H9 (cell line): ENCODE data around the gene TMEM107. TPM values are rescaled to one million over a fixed set of nuclear protein-coding genes. Genes with fewer than 3 reads are reported as not detected.

ENCODE experiments used
- DNase-seq: peaks from one replicate; pipeline ENCODE4 v3.0.0-alpha.2; 2017
- H2AFZ ChIP-seq: one replicate; pipeline ENCODE4 v1.6.1; 2013; ENCODE audit warnings: mild to moderate bottlenecking, low read length, control low read depth, moderate library complexity
- H2AK5ac ChIP-seq: 2 replicates; pipeline ENCODE4 v1.6.1; 2013; ENCODE audit warnings: low read length, control low read depth, mixed read lengths; ENCODE audit not compliant: insufficient read length
- H2BK120ac ChIP-seq: one replicate; pipeline ENCODE4 v1.6.1; 2013; ENCODE audit warnings: low read depth, mild to moderate bottlenecking, low read length, control low read depth, inconsistent platforms; ENCODE audit not compliant: poor library complexity, severe bottlenecking
- H2BK12ac ChIP-seq: 2 replicates; pipeline ENCODE4 v1.6.1; 2013; ENCODE audit warnings: low read length, control low read depth, mixed read lengths, low read depth; ENCODE audit not compliant: insufficient read length
- H2BK15ac ChIP-seq: 2 replicates; pipeline ENCODE4 v1.6.1; 2013; ENCODE audit warnings: low read depth, low read length, control low read depth
- H2BK20ac ChIP-seq: one replicate; pipeline ENCODE4 v1.6.1; 2013; ENCODE audit warnings: low read depth, mild to moderate bottlenecking, low read length, control low read depth, inconsistent platforms; ENCODE audit not compliant: poor library complexity, severe bottlenecking
- H2BK5ac ChIP-seq: 2 replicates; pipeline ENCODE4 v1.6.1; 2013; ENCODE audit warnings: low read length, control low read depth, mixed read lengths; ENCODE audit not compliant: insufficient read length
- H3K14ac ChIP-seq: 2 replicates; pipeline ENCODE4 v1.6.1; 2013; ENCODE audit warnings: low read length, control low read depth; ENCODE audit not compliant: insufficient read depth
- H3K18ac ChIP-seq: 2 replicates; pipeline ENCODE4 v1.6.1; 2013; ENCODE audit warnings: low read depth, mild to moderate bottlenecking, mixed read lengths, low read length, control low read depth; ENCODE audit not compliant: insufficient read length
- H3K23ac ChIP-seq: 2 replicates; pipeline ENCODE4 v1.6.1; 2013; ENCODE audit warnings: low read length, control low read depth, mixed read lengths, low read depth; ENCODE audit not compliant: insufficient read length
- H3K23me2 ChIP-seq: 2 replicates; pipeline ENCODE4 v1.6.1; 2013; ENCODE audit warnings: low read depth, mild to moderate bottlenecking, mixed read lengths, low read length, control low read depth; ENCODE audit not compliant: insufficient read length, poor library complexity, severe bottlenecking
- H3K27ac ChIP-seq: 2 replicates; pipeline ENCODE4 v1.5.1; 2013; ENCODE audit warnings: low read length, control low read depth, mixed read lengths, low read depth; ENCODE audit not compliant: insufficient read length
- H3K27me3 ChIP-seq: 2 replicates; pipeline ENCODE4 v1.6.1; 2013; ENCODE audit warnings: low read length, control low read depth, inconsistent platforms; ENCODE audit not compliant: insufficient read depth
- H3K4ac ChIP-seq: 2 replicates; pipeline ENCODE4 v1.6.1; 2013; ENCODE audit warnings: low read depth, mild to moderate bottlenecking, control low read depth, inconsistent platforms, low read length, moderate library complexity
- H3K4me1 ChIP-seq: 2 replicates; pipeline ENCODE4 v1.6.1; 2013; ENCODE audit warnings: low read length, control low read depth, inconsistent platforms; ENCODE audit not compliant: insufficient read depth
- H3K4me2 ChIP-seq: 2 replicates; pipeline ENCODE4 v1.6.1; 2013; ENCODE audit warnings: low read length, control low read depth, mixed read lengths; ENCODE audit not compliant: insufficient read length, insufficient read depth
- H3K56ac ChIP-seq: 2 replicates; pipeline ENCODE4 v1.6.1; 2013; ENCODE audit warnings: low read depth, mild to moderate bottlenecking, mixed read lengths, low read length, control low read depth; ENCODE audit not compliant: insufficient read length
- H3K79me1 ChIP-seq: 2 replicates; pipeline ENCODE4 v1.6.1; 2013; ENCODE audit warnings: low read depth, mild to moderate bottlenecking, moderate library complexity, low read length, control low read depth, inconsistent platforms; ENCODE audit not compliant: insufficient read depth, poor library complexity, severe bottlenecking
- H3K79me2 ChIP-seq: 2 replicates; pipeline ENCODE4 v1.6.1; 2013; ENCODE audit warnings: low read length, control low read depth, inconsistent platforms; ENCODE audit not compliant: insufficient read depth
- H3K9ac ChIP-seq: 2 replicates; pipeline ENCODE4 v1.6.1; 2013; ENCODE audit warnings: low read length, control low read depth, mixed read lengths; ENCODE audit not compliant: insufficient read length; ENCODE audit errors: extremely low read depth
- H3K9me3 ChIP-seq: one replicate; pipeline ENCODE4 v1.6.1; 2013; ENCODE audit warnings: low read depth, low read length, inconsistent platforms; ENCODE audit not compliant: control insufficient read depth
- H3T11ph ChIP-seq: one replicate; pipeline ENCODE4 v1.6.1; 2013; ENCODE audit warnings: mild to moderate bottlenecking, low read length, control low read depth, inconsistent platforms
- H4K20me1 ChIP-seq: one replicate; pipeline ENCODE4 v1.6.1; 2013; ENCODE audit not compliant: control insufficient read depth, insufficient read length, insufficient read depth
- H4K5ac ChIP-seq: 2 replicates; pipeline ENCODE4 v1.6.1; 2013; ENCODE audit warnings: low read depth, mild to moderate bottlenecking, mixed read lengths, low read length, control low read depth; ENCODE audit not compliant: insufficient read length
- H4K8ac ChIP-seq: replicated peaks from 2 replicates; pipeline ENCODE4 v1.6.1; 2013; ENCODE audit warnings: low read length, control low read depth, mixed read lengths, low read depth; ENCODE audit not compliant: insufficient read length
- H4K91ac ChIP-seq: 2 replicates; pipeline ENCODE4 v1.6.1; 2013; ENCODE audit warnings: low read depth, mild to moderate bottlenecking, moderate library complexity, mixed read lengths, low read length, control low read depth; ENCODE audit not compliant: insufficient read length
- H3K27ac Mint-ChIP-seq, 3 experiments: 2 replicates in 2 of 3; 3 replicates in 1 of 3; pipeline ENCODE4 v1.8.0; 2020 to 2021; ENCODE audit warnings: mixed read lengths in 3 of 3, mild to moderate bottlenecking in 1 of 3, moderate library complexity in 1 of 3
- H3K27me3 Mint-ChIP-seq: 2 replicates; pipeline ENCODE4 v1.8.0; 2021; ENCODE audit warnings: low read depth, mild to moderate bottlenecking, moderate library complexity, mixed read lengths
- H3K36me3 Mint-ChIP-seq, 3 experiments: 2 replicates in 2 of 3; 3 replicates in 1 of 3; pipeline ENCODE4 v1.8.0; 2020 to 2021; ENCODE audit warnings: low read depth in 3 of 3, mixed read lengths in 3 of 3; ENCODE audit not compliant: insufficient read depth in 1 of 3
- H3K4me1 Mint-ChIP-seq, 2 experiments: 2 replicates each; pipeline ENCODE4 v1.8.0; 2020; ENCODE audit warnings: mixed read lengths in 2 of 2
- H3K4me3 Mint-ChIP-seq, 2 experiments: 2 replicates in 1 of 2; 3 replicates in 1 of 2; pipeline ENCODE4 v1.8.0; 2020 to 2021; ENCODE audit warnings: mild to moderate bottlenecking in 2 of 2, mixed read lengths in 2 of 2, moderate library complexity in 1 of 2
- H3K9me3 Mint-ChIP-seq, 2 experiments: 2 replicates in 1 of 2; 3 replicates in 1 of 2; pipeline ENCODE4 v1.8.0; 2020; ENCODE audit warnings: mild to moderate bottlenecking in 2 of 2, mixed read lengths in 2 of 2, moderate library complexity in 1 of 2
- WGBS: extraction: QIAGEN DNeasy Blood & Tissue Kit; methylation state at CpG from one replicate; pipeline ENCODE4 v1.1.7; 2013; ENCODE audit warnings: missing lambda C conversion rate, low lambda C conversion rate, mixed read lengths; ENCODE audit not compliant: insufficient read length; ENCODE audit errors: extremely low coverage; 5-methylcytosine and 5-hydroxymethylcytosine counted together
- total RNA-seq: library from RNA; stranded (reverse); gene quantifications from 2 replicates; pipeline ENCODE4 v1.2.1, GENCODE V29; 2021
- TF ChIP-seq, protein P1 (sequence below): fragments of 200-600 bp; sonication (generic); conservative IDR thresholded peaks from 3 replicates; pipeline ENCODE4 v1.8.0; 2021; ENCODE audit warnings: antibody characterized with exemption, mild to moderate bottlenecking

TMEM107 gene
- total RNA-seq, 1 experiment from 2014 or later = 12.7 TPM

DNA sequence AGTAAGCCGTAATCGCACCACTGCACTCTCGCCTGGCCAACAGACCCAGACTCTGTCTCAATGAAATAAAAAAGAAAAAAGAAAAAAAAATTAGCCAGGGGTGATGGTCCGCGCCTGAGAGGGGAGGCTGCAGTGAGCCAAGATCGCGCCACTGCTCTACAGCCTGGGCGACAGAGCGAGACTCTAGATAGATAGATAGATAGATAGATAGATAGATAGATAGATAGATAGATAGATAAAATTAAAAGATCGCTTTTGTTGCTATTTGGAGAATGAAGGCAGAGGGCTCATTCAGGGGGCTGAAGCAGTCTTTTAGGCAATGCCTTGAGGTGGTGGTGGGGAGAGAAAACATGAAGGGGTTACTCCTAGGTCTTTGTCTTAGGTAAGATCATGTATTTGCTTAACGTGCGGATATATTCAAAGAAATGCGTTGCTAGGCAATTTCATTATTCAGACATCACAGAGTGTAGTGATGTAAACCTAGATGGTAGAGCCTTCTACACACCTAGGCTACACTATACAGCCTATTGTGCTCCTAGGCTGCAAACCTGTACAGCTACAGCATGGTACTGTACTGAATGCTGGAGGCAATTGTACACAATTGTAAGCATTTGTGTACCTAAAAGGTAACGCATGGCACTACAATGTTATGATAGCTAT is 47.9 kb downstream of the TMEM107 start:
- Histone ChIP-seq H2BK20ac (no peak overlapping the region), H3K14ac (no peak overlapping the region), H3K23ac (no peak overlapping the region), H3K4ac (no peak overlapping the region), H2AK5ac (no peak overlapping the region), H3K9me3 (no peaks in the 10 kb centered on the region), H4K8ac (no peak overlapping the region), H3K56ac (no peak overlapping the region), H3K18ac (no peak overlapping the region), H3K23me2 (peaks cover 29% of the 10 kb centered on the region), H2BK15ac (no peak overlapping the region), H4K91ac (no peak overlapping the region), H4K20me1 (no peaks in the 10 kb centered on the region), H3K79me2 (no peaks in the 10 kb centered on the region), H2AFZ (no peak overlapping the region), H3K27ac (no peak overlapping the region), H3T11ph (no peak overlapping the region), H3K4me2 (no peak overlapping the region), H3K79me1 (no peaks in the 10 kb centered on the region), H2BK12ac (no peak overlapping the region), H2BK5ac (no peak overlapping the region), H4K5ac (no peak overlapping the region), H3K9ac (no peak overlapping the region), H3K27me3 (peaks cover 25% of the 10 kb centered on the region), H3K4me1 (no peaks in the 10 kb centered on the region; the same call in 1 of the 2 replicates), H2BK120ac (no peak overlapping the region)
- peaks cover 74% of the 10 kb centered on the region for H3K27me3 Mint-ChIP-seq
- TF ChIP-seq, protein P1, sequence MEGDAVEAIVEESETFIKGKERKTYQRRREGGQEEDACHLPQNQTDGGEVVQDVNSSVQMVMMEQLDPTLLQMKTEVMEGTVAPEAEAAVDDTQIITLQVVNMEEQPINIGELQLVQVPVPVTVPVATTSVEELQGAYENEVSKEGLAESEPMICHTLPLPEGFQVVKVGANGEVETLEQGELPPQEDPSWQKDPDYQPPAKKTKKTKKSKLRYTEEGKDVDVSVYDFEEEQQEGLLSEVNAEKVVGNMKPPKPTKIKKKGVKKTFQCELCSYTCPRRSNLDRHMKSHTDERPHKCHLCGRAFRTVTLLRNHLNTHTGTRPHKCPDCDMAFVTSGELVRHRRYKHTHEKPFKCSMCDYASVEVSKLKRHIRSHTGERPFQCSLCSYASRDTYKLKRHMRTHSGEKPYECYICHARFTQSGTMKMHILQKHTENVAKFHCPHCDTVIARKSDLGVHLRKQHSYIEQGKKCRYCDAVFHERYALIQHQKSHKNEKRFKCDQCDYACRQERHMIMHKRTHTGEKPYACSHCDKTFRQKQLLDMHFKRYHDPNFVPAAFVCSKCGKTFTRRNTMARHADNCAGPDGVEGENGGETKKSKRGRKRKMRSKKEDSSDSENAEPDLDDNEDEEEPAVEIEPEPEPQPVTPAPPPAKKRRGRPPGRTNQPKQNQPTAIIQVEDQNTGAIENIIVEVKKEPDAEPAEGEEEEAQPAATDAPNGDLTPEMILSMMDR = no peak
- peaks cover 30 to 37% of the 10 kb centered on the region in 2 experiments for H3K4me1 Mint-ChIP-seq
- peak overlapping the region in 1 of 2 experiments; percentile 45; a peak in 2 of 5 replicates for H3K4me3 Mint-ChIP-seq
- no CpG with 5 or more reads among the region's 14 CpGs for WGBS
- H3K27ac Mint-ChIP-seq = no peak overlapping the region
- H3K9me3 Mint-ChIP-seq = peaks cover 2 to 8% of the 10 kb centered on the region in 2 experiments; a peak in 3 of 5 replicates
- no peaks in the 10 kb centered on the region; a peak in 1 of 7 replicates for H3K36me3 Mint-ChIP-seq
- DNase-seq = no peak
